K562 (cell line): ENCODE data around the gene RRP9. TPM values are rescaled to one million over a fixed set of nuclear protein-coding genes. Genes with fewer than 3 reads are reported as not detected.

Source experiments
- ATAC-seq: fragments of 200-7000 bp; cut with Tn5 transposase; 3 replicates; pipeline ENCODE4 v1.9.1; 2020; ENCODE audit warnings: moderate library complexity
- BruUV-seq: library from RNA; stranded (reverse); fragments of 400-500 nt; replicated peaks from 2 replicates; lab custom pipeline; 2021; lab: Mats Ljungman, UMichigan
- CTCF ChIA-PET: fragments of 300-600 bp; formaldehyde crosslinking; extraction: SDS; loops from one replicate; lab custom pipeline; 2021; ENCODE audit warnings: low intra/inter-chr PET ratio; lab: Yijun Ruan, JAX
- POLR2A ChIA-PET: fragments of 300-600, 350-650 bp; sonication (Branson Sonifier 250); formaldehyde crosslinking; extraction: SDS; loops from one replicate; lab custom pipeline; 2021; ENCODE audit warnings: antibody characterized with exemption, inconsistent platforms; lab: Yijun Ruan, JAX
- DNase-seq, 4 experiments: peaks; one replicate each; pipeline versions ENCODE4 v3.0.0 to v3.0.0-alpha.2; 2011 to 2018; ENCODE audit warnings: low spot score in 3 of 4, mixed read lengths in 3 of 4; ENCODE audit errors: extremely low read depth in 1 of 4
- FAIRE-seq: peaks from 2 replicates; lab custom pipeline; 2011; peaks lifted over from hg19 to GRCh38; lab: Jason Lieb, UNC
- H2AFZ ChIP-seq: 2 replicates; pipeline ENCODE4 v1.6.0; 2011; ENCODE audit warnings: low read depth, low read length, control low read depth, inconsistent platforms
- H3K27ac ChIP-seq: fragments of 200-600 bp; 3 replicates; pipeline ENCODE4 v1.8.0; 2011; ENCODE audit warnings: low read depth, mild to moderate bottlenecking, control low read depth, inconsistent platforms, low read length, moderate library complexity, mixed read lengths; ENCODE audit errors: extremely low read depth
- H3K27me3 ChIP-seq, 2 experiments: fragments of 300-600 bp in 1 of 2; 2 replicates in 1 of 2; 3 replicates in 1 of 2; pipeline versions ENCODE4 v1.6.0 to v1.8.0; 2011; ENCODE audit warnings: inconsistent platforms in 2 of 2, low read length in 2 of 2, mild to moderate bottlenecking in 1 of 2, mixed read lengths in 1 of 2, moderate library complexity in 1 of 2; ENCODE audit not compliant: control insufficient read depth in 2 of 2, insufficient read depth in 2 of 2
- H3K36me3 ChIP-seq: fragments of 300-600 bp; 3 replicates; pipeline ENCODE4 v1.8.0; 2011; ENCODE audit warnings: mild to moderate bottlenecking, low read length, inconsistent platforms; ENCODE audit not compliant: control insufficient read depth, insufficient read depth
- H3K4me1 ChIP-seq, 2 experiments: fragments of 200-600 bp in 1 of 2; replicated peaks in 1 of 2; 2 replicates in 1 of 2; 3 replicates in 1 of 2; pipeline versions ENCODE4 v1.5.1 to v1.8.0; 2011; ENCODE audit warnings: inconsistent platforms in 2 of 2, low read length in 2 of 2, mild to moderate bottlenecking in 1 of 2, mixed read lengths in 1 of 2, moderate library complexity in 1 of 2; ENCODE audit not compliant: control insufficient read depth in 2 of 2, insufficient read depth in 2 of 2
- H3K4me2 ChIP-seq: 2 replicates; pipeline ENCODE4 v1.6.1; 2011; ENCODE audit warnings: low read length, control low read depth, inconsistent platforms, mixed read lengths; ENCODE audit not compliant: insufficient read depth
- H3K4me3 ChIP-seq: fragments of 200-600 bp; sonication (generic), shearing (Covaris generic); 2 replicates; pipeline ENCODE4 v1.5.1; 2016; ENCODE audit warnings: control low read depth, inconsistent platforms
- H3K79me2 ChIP-seq: fragments of 200-600 bp; 3 replicates; pipeline ENCODE4 v1.8.0; 2011; ENCODE audit warnings: low read length, inconsistent platforms; ENCODE audit not compliant: control insufficient read depth, insufficient read depth
- H3K9ac ChIP-seq, 2 experiments: 2 replicates each; pipeline versions ENCODE4 v1.6.0 to v1.6.1; 2011; ENCODE audit warnings: low read depth in 2 of 2, low read length in 2 of 2, control low read depth in 1 of 2, inconsistent platforms in 1 of 2, mild to moderate bottlenecking in 1 of 2, mixed read lengths in 1 of 2; ENCODE audit not compliant: insufficient read depth in 1 of 2
- H3K9me1 ChIP-seq: one replicate; pipeline ENCODE4 v1.6.0; 2011; ENCODE audit warnings: inconsistent platforms, mild to moderate bottlenecking, low read length, moderate library complexity; ENCODE audit not compliant: control insufficient read depth, insufficient read depth
- H3K9me3 ChIP-seq: replicated peaks from 2 replicates; pipeline ENCODE4 v1.5.1; 2011; ENCODE audit warnings: low read depth, low read length, inconsistent platforms; ENCODE audit not compliant: control insufficient read depth, insufficient read depth
- H4K20me1 ChIP-seq: replicated peaks from 2 replicates; pipeline ENCODE4 v1.6.1; 2011; ENCODE audit warnings: low read length, inconsistent platforms, mixed read lengths; ENCODE audit not compliant: control insufficient read depth, insufficient read depth
- LARP7 ChIP-seq: fragments of 450-650 bp; IDR thresholded peaks from 2 replicates; pipeline ENCODE4 v1.6.1; 2016
- MED1 ChIP-seq: sonication (generic); formaldehyde crosslinking; IDR thresholded peaks from 2 replicates; pipeline ENCODE4 v1.8.1; 2023; ENCODE audit warnings: missing genetic modification reagents, borderline replicate concordance
- MTA2 ChIP-seq: fragments of 450-650 bp; IDR thresholded peaks from 2 replicates; pipeline ENCODE4 v1.6.1; 2016; ENCODE audit warnings: low read depth
- POLR2H ChIP-seq: IDR thresholded peaks from 2 replicates; pipeline ENCODE4 v1.6.1; 2016; ENCODE audit warnings: missing genetic modification characterization, low read depth, mild to moderate bottlenecking, control low read depth, missing compliant biosample characterization, moderate library complexity
- ZNF408 ChIP-seq: fragments of 250-450 bp; sonication (Bioruptor Pico); IDR thresholded peaks from 2 replicates; pipeline ENCODE4 v1.4.0; 2020; ENCODE audit warnings: low read depth, mild to moderate bottlenecking, moderate library complexity
- WGBS: fragments of 100-300 bp; shearing (Covaris generic); methylation state at CpG from one replicate; pipeline ENCODE4 v1.1.6; 2016; ENCODE audit warnings: low coverage, mixed read lengths; ENCODE audit not compliant: insufficient coverage; ENCODE audit errors: missing lambda C conversion rate; 5-methylcytosine and 5-hydroxymethylcytosine counted together
- in situ Hi-C: fragments of 300-500 bp; cut with MboI; formaldehyde crosslinking; loops from 4 replicates; pipeline ENCODE4 v1.15.0; 2018; ENCODE audit warnings: inconsistent platforms, mixed read lengths
- intact Hi-C: fragments of 100-400 bp; cut with micrococcal nuclease; formaldehyde crosslinking; loops from 2 replicates; pipeline ENCODE4 v1.14.2; 2022
- polyA plus RNA-seq, 8 experiments: library from polyadenylated mRNA; depleted of rRNA in 4 of 8; stranded (reverse) in 5 of 8; unstranded in 3 of 8; fragments of >200 nt; fragmentation: Nextera tagmentation in 2 of 8; fragmentation: Illumina TruSeq in 1 of 8; extraction: Ambion mirVana in 2 of 8; extraction: Trizol in 1 of 8; gene quantifications; 2 replicates each; pipeline versions ENCODE4 v1.2.1 to v1.2.3, GENCODE V29; 2011 to 2014; ENCODE audit warnings: inconsistent platforms in 1 of 8, missing spikeins in 1 of 8
- total RNA-seq, 7 experiments: library from RNA; depleted of rRNA in 6 of 7; stranded (reverse); fragments of >200 nt in 6 of 7; fragmentation: Illumina TruSeq in 2 of 7; extraction: Trizol in 2 of 7; gene quantifications; 2 replicates each; pipeline versions ENCODE4 v1.2.1 to v1.2.3, GENCODE V29; 2011 to 2021; ENCODE audit warnings: low replicate concordance in 1 of 7
- TF ChIP-seq, protein P1 (sequence below), 3 experiments: IDR thresholded peaks in 2 of 3; conservative IDR thresholded peaks in 1 of 3; 2 replicates each; pipeline ENCODE4 v1.5.1; 2011 to 2012; ENCODE audit warnings: low read length in 3 of 3, mild to moderate bottlenecking in 3 of 3, control low read depth in 2 of 3, improper control_type of control experiment in 1 of 3, inconsistent platforms in 1 of 3, low read depth in 1 of 3, mixed read lengths in 1 of 3, moderate library complexity in 1 of 3; ENCODE audit not compliant: insufficient read depth in 2 of 3
- TF ChIP-seq, protein P2 (sequence below): fragments of 250-450 bp; sonication (Bioruptor Pico); IDR thresholded peaks from 2 replicates; pipeline ENCODE4 v1.5.0; 2020; ENCODE audit warnings: mild to moderate bottlenecking
- TF ChIP-seq, protein P3 (sequence below): sonication (generic); formaldehyde crosslinking; IDR thresholded peaks from 2 replicates; pipeline ENCODE4 v1.5.0; 2020; ENCODE audit warnings: missing genetic modification reagents
- TF ChIP-seq, protein P4 (sequence below): fragments of 450-650 bp; IDR thresholded peaks from 2 replicates; pipeline ENCODE4 v1.7.1; 2018; ENCODE audit warnings: mild to moderate bottlenecking, low read depth; ENCODE audit not compliant: partially characterized antibody
- TF ChIP-seq, protein P5 (sequence below): fragments of 200-800 bp; sonication (Bioruptor generic); IDR thresholded peaks from 2 replicates; pipeline ENCODE4 v1.6.1; 2017; ENCODE audit warnings: missing genetic modification characterization, missing compliant biosample characterization

Gene RRP9
- total and polyA plus RNA-seq, 9 of the 15 experiments (the other 6 are each of a cell fraction or from before 2014, with no cell fraction given) = 5.2 to 67.0 (median 45.9) TPM

DNA sequence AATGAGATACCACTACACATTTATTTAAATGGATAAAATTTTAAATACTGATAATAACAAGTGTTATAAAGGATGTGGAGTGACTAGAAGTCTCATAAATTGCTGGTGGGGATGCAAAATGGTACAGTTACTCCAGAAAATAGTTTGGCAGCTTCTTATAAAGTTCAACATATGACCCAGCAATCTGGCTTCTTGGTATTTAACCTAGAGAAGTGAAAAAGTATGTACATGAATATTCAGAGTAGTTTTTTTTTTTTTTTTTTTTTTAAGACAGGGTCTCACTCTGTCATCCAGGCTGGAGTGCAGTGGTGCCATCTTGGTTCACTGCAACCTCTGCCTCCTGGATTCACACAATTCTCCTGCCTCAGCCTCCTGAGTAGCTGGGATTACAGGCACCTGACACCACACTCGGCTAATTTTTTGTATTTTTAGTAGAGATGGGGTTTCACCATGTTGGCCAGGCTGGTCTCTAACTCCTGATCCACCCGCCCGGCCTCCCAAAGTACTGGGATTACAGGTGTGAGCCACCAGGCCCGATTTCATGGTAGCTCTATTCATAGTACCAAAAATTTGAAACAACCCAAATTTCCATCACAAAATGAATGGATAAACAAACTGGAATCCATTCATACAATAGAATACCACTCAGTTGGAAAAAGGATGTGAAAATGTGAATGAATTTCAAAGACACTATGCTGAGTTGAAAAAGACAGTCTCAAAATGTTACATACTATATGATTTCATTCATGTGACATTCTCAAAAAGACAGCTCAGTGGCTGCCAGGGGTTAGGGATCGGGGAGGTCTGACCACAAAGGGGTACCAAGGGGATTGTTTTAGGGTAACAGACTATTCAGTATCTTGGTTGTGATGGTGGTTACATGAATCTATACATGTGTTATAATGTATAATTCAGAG lies 14.4 kb downstream of the RRP9 start (continued):
- TF ChIP-seq, protein P1, sequence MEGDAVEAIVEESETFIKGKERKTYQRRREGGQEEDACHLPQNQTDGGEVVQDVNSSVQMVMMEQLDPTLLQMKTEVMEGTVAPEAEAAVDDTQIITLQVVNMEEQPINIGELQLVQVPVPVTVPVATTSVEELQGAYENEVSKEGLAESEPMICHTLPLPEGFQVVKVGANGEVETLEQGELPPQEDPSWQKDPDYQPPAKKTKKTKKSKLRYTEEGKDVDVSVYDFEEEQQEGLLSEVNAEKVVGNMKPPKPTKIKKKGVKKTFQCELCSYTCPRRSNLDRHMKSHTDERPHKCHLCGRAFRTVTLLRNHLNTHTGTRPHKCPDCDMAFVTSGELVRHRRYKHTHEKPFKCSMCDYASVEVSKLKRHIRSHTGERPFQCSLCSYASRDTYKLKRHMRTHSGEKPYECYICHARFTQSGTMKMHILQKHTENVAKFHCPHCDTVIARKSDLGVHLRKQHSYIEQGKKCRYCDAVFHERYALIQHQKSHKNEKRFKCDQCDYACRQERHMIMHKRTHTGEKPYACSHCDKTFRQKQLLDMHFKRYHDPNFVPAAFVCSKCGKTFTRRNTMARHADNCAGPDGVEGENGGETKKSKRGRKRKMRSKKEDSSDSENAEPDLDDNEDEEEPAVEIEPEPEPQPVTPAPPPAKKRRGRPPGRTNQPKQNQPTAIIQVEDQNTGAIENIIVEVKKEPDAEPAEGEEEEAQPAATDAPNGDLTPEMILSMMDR (IDR thresholded peaks at IDR 0.05 in 2 of 3, conservative IDR thresholded peaks at IDR 0.05 in 1 of 3; ENCODE audit: insufficient read depth in 2 of 3, low read depth in 1 of 3, low read length in 3 of 3) = no peak

DNA sequence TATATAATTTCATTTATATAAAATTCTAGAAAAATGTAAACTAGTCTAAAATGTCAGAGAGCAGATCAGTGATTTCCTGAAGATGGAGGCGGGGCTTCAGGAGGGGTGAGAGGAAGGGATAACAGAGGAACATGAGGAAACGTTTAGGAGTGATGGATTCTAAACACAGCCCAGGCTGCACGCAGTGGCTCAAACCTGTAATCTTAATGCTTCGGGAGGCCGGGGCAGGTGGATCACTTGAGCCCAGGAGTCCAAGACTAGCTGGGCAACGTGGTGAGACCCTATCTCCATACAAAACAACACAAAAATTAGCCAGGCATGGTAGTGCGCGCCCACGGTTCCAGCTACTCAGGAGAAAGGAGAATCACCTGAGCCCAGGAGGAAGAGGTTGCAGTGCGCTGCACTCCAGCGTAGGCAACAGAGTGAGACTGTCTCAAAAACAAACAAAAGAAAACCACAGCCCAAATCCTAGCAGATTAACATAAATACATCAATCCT lies 20.6 kb downstream of the RRP9 start:
- no peak for FAIRE-seq
- BruUV-seq = no TSS peak
- no peak for DNase-seq
- TF ChIP-seq MTA2 = no peak
- TF ChIP-seq, protein P2, sequence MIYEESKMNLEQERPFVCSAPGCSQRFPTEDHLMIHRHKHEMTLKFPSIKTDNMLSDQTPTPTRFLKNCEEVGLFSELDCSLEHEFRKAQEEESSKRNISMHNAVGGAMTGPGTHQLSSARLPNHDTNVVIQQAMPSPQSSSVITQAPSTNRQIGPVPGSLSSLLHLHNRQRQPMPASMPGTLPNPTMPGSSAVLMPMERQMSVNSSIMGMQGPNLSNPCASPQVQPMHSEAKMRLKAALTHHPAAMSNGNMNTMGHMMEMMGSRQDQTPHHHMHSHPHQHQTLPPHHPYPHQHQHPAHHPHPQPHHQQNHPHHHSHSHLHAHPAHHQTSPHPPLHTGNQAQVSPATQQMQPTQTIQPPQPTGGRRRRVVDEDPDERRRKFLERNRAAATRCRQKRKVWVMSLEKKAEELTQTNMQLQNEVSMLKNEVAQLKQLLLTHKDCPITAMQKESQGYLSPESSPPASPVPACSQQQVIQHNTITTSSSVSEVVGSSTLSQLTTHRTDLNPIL = no peak
- TF ChIP-seq, protein P3, sequence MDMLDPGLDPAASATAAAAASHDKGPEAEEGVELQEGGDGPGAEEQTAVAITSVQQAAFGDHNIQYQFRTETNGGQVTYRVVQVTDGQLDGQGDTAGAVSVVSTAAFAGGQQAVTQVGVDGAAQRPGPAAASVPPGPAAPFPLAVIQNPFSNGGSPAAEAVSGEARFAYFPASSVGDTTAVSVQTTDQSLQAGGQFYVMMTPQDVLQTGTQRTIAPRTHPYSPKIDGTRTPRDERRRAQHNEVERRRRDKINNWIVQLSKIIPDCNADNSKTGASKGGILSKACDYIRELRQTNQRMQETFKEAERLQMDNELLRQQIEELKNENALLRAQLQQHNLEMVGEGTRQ (CRISPR knock-in tag) = no peak
- no peak for TF ChIP-seq MED1 (CRISPR knock-in tag)
- no peak for TF ChIP-seq ZNF408
- TF ChIP-seq LARP7 = no peak
- TF ChIP-seq POLR2H (tag) = no peak
- TF ChIP-seq, protein P4, sequence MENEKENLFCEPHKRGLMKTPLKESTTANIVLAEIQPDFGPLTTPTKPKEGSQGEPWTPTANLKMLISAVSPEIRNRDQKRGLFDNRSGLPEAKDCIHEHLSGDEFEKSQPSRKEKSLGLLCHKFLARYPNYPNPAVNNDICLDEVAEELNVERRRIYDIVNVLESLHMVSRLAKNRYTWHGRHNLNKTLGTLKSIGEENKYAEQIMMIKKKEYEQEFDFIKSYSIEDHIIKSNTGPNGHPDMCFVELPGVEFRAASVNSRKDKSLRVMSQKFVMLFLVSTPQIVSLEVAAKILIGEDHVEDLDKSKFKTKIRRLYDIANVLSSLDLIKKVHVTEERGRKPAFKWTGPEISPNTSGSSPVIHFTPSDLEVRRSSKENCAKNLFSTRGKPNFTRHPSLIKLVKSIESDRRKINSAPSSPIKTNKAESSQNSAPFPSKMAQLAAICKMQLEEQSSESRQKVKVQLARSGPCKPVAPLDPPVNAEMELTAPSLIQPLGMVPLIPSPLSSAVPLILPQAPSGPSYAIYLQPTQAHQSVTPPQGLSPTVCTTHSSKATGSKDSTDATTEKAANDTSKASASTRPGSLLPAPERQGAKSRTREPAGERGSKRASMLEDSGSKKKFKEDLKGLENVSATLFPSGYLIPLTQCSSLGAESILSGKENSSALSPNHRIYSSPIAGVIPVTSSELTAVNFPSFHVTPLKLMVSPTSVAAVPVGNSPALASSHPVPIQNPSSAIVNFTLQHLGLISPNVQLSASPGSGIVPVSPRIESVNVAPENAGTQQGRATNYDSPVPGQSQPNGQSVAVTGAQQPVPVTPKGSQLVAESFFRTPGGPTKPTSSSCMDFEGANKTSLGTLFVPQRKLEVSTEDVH = no peak
- TF ChIP-seq, protein P5, sequence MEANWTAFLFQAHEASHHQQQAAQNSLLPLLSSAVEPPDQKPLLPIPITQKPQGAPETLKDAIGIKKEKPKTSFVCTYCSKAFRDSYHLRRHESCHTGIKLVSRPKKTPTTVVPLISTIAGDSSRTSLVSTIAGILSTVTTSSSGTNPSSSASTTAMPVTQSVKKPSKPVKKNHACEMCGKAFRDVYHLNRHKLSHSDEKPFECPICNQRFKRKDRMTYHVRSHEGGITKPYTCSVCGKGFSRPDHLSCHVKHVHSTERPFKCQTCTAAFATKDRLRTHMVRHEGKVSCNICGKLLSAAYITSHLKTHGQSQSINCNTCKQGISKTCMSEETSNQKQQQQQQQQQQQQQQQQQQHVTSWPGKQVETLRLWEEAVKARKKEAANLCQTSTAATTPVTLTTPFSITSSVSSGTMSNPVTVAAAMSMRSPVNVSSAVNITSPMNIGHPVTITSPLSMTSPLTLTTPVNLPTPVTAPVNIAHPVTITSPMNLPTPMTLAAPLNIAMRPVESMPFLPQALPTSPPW = no peak

More for the DNA sequence above, 20.6 kb downstream of the RRP9 start:
- no peaks in the 10 kb centered on the region for H4K20me1 ChIP-seq
- H3K27me3 ChIP-seq = peaks cover 0 to 3% of the 10 kb centered on the region in 2 experiments; a peak in 2 of 5 replicates
- no peak overlapping the region for H3K4me2 ChIP-seq
- no peaks in the 10 kb centered on the region for H3K9me3 ChIP-seq
- WGBS = 4% methylated on average over 8 of the region's 11 CpGs
- H3K4me3 ChIP-seq = no peak overlapping the region
- ChIA-PET POLR2A (no interaction called here), CTCF (no interaction called here)
- no peaks in the 10 kb centered on the region for H3K36me3 ChIP-seq
- H3K4me1 ChIP-seq = no peaks in the 10 kb centered on the region
- no peak overlapping the region for H3K27ac ChIP-seq
- H3K79me2 ChIP-seq = no peaks in the 10 kb centered on the region
- H2AFZ ChIP-seq = no peak overlapping the region
- no peaks in the 10 kb centered on the region for H3K9me1 ChIP-seq
- H3K9ac ChIP-seq = no peak overlapping the region
- in situ Hi-C loops (no loop called here), intact Hi-C loops (no loop called here)
- ATAC-seq = no peak
